GM12878 (cell line): ENCODE results near the gene RCL1. TPM values are rescaled to one million over a fixed set of nuclear protein-coding genes. Genes with fewer than 3 reads are reported as not detected.

Source experiments
- ATAC-seq: fragments of 200-7000 bp; cut with Tn5 transposase; 3 replicates; pipeline ENCODE4 v1.9.1; 2020; ENCODE audit warnings: mild to moderate bottlenecking, moderate library complexity
- BruUV-seq: library from RNA; stranded (reverse); fragments of 400-500 nt; replicated peaks from 2 replicates; lab custom pipeline; 2021; lab: Mats Ljungman, UMichigan
- CTCF ChIA-PET: fragments of 300-600 bp; sonication (Branson Sonifier 250); formaldehyde crosslinking; extraction: SDS; loops from one replicate; lab custom pipeline; 2021; ENCODE audit warnings: inconsistent platforms; lab: Yijun Ruan, JAX
- POLR2A ChIA-PET: fragments of 350-600 bp; formaldehyde crosslinking; extraction: SDS; loops from one replicate; lab custom pipeline; 2021; ENCODE audit warnings: inconsistent platforms; lab: Charles Lee
- RAD21 ChIA-PET: fragments of 300-600 bp; sonication (Branson Sonifier 250); formaldehyde crosslinking; loops from one replicate; lab custom pipeline; 2023; ENCODE audit warnings: antibody characterized with exemption; ENCODE audit not compliant: unreplicated experiment; lab: Charles Lee
- SMC1A ChIA-PET: fragments of 300-600 bp; sonication (Branson Sonifier 250); formaldehyde crosslinking; loops from one replicate; lab custom pipeline; 2023; ENCODE audit not compliant: unreplicated experiment, uncharacterized antibody; lab: Charles Lee
- DNase-seq: peaks from one replicate; pipeline ENCODE4 v3.0.0-alpha.2; 2011; ENCODE audit warnings: low read depth, low spot score
- FAIRE-seq: peaks from 3 replicates; lab custom pipeline; 2011; peaks lifted over from hg19 to GRCh38; lab: Jason Lieb, UNC
- H2AFZ ChIP-seq: 2 replicates; pipeline ENCODE4 v1.6.0; 2011; ENCODE audit warnings: low read depth, low read length, control low read depth; ENCODE audit not compliant: control insufficient read depth
- H3K27ac ChIP-seq: 2 replicates; pipeline ENCODE4 v1.5.1; 2011; ENCODE audit warnings: control low read depth; ENCODE audit not compliant: control insufficient read depth, insufficient read depth
- H3K27me3 ChIP-seq, 2 experiments: replicated peaks in 1 of 2; 2 replicates each; pipeline versions ENCODE4 v1.6.0 to v1.6.1; 2011; ENCODE audit warnings: low read length in 1 of 2; ENCODE audit not compliant: control insufficient read depth in 2 of 2, insufficient read depth in 2 of 2
- H3K36me3 ChIP-seq, 2 experiments: 2 replicates each; pipeline ENCODE4 v1.5.1; 2011; ENCODE audit warnings: low read length in 1 of 2; ENCODE audit not compliant: control insufficient read depth in 2 of 2, insufficient read depth in 2 of 2
- H3K4me1 ChIP-seq: 2 replicates; pipeline ENCODE4 v1.6.1; 2011; ENCODE audit warnings: mild to moderate bottlenecking, low read length, moderate library complexity, mixed read lengths; ENCODE audit not compliant: control insufficient read depth, insufficient read depth
- H3K4me2 ChIP-seq: 2 replicates; pipeline ENCODE4 v1.6.0; 2011; ENCODE audit warnings: control low read depth; ENCODE audit not compliant: control insufficient read depth, insufficient read depth
- H3K4me3 ChIP-seq: fragments of 200-600 bp; sonication (generic); 2 replicates; pipeline ENCODE4 v1.5.1; 2016
- H3K79me2 ChIP-seq: 2 replicates; pipeline ENCODE4 v1.6.0; 2011; ENCODE audit warnings: low read length; ENCODE audit not compliant: control insufficient read depth, insufficient read depth
- H3K9ac ChIP-seq: 2 replicates; pipeline ENCODE4 v1.8.0; 2011; ENCODE audit warnings: low read length, control low read depth, mixed read lengths; ENCODE audit not compliant: control insufficient read depth, insufficient read depth
- H3K9me3 ChIP-seq: replicated peaks from 3 replicates; pipeline ENCODE4 v1.5.1; 2011; ENCODE audit warnings: mild to moderate bottlenecking, low read length; ENCODE audit not compliant: control insufficient read depth, insufficient read depth
- H4K20me1 ChIP-seq: 2 replicates; pipeline ENCODE4 v1.6.0; 2011; ENCODE audit not compliant: control insufficient read depth, insufficient read depth
- BRCA1 ChIP-seq: IDR thresholded peaks from 2 replicates; pipeline ENCODE4 v1.6.1; 2011; ENCODE audit warnings: low read depth, low read length, improper control_type of control experiment
- CTCF ChIP-seq, 3 experiments: IDR thresholded peaks in 2 of 3; conservative IDR thresholded peaks in 1 of 3; 2 replicates each; pipeline ENCODE4 v1.5.1; 2011; ENCODE audit warnings: low read depth in 3 of 3, low read length in 3 of 3, mild to moderate bottlenecking in 3 of 3, control low read depth in 2 of 3, moderate library complexity in 2 of 3, inconsistent platforms in 1 of 3, mixed read lengths in 1 of 3; ENCODE audit not compliant: control insufficient read depth in 2 of 3, insufficient read depth in 1 of 3; ENCODE audit errors: extremely low read depth in 1 of 3
- PKNOX1 ChIP-seq: fragments of 450-650 bp; IDR thresholded peaks from 2 replicates; pipeline ENCODE4 v1.6.1; 2016; ENCODE audit warnings: mild to moderate bottlenecking
- PML ChIP-seq: IDR thresholded peaks from 2 replicates; pipeline ENCODE4 v1.6.1; 2012; ENCODE audit warnings: low read length, inconsistent platforms
- USF1 ChIP-seq: IDR thresholded peaks from 2 replicates; pipeline ENCODE4 v1.6.1; 2011; ENCODE audit warnings: borderline replicate concordance, low read depth, mild to moderate bottlenecking, moderate library complexity, mixed read lengths, low read length; ENCODE audit not compliant: insufficient read depth; ENCODE audit errors: extremely low read length
- ZBTB11 ChIP-seq: fragments of 450-650 bp; formaldehyde crosslinking; IDR thresholded peaks from 2 replicates; pipeline ENCODE4 v1.5.0; 2022; ENCODE audit warnings: mild to moderate bottlenecking, missing genetic modification characterization
- ZBTB33 ChIP-seq: fragments of 450-650 bp; IDR thresholded peaks from 2 replicates; pipeline ENCODE4 v1.6.1; 2017; ENCODE audit warnings: mild to moderate bottlenecking
- ZNF274 ChIP-seq: IDR thresholded peaks from one replicate; pipeline ENCODE4 v1.8.0; 2011; ENCODE audit not compliant: insufficient read length, insufficient read depth
- ZSCAN29 ChIP-seq: fragments of 450-650 bp; IDR thresholded peaks from 2 replicates; pipeline ENCODE4 v1.6.1; 2017; ENCODE audit warnings: mild to moderate bottlenecking, moderate library complexity
- WGBS: methylation state at CpG from one replicate; pipeline ENCODE4 v1.1.6; 2016; ENCODE audit warnings: low lambda C conversion rate; ENCODE audit not compliant: insufficient replicate concordance, insufficient coverage; ENCODE audit errors: missing lambda C conversion rate; 5-methylcytosine and 5-hydroxymethylcytosine counted together
- in situ Hi-C: fragments of 300-500 bp; cut with MboI; formaldehyde crosslinking; loops from 9 replicates; pipeline ENCODE4 v1.14.3; 2018; ENCODE audit warnings: mixed read lengths
- intact Hi-C: fragments of 100-400 bp; cut with micrococcal nuclease; formaldehyde crosslinking; loops from one replicate; pipeline ENCODE4 v1.14.2; 2022; ENCODE audit not compliant: unreplicated experiment
- polyA plus RNA-seq, 11 experiments: library from polyadenylated mRNA; depleted of rRNA in 4 of 11; unstranded in 6 of 11; stranded (reverse) in 5 of 11; fragments of >200 nt; fragmentation: Nextera tagmentation in 4 of 11; fragmentation: Illumina TruSeq in 1 of 11; extraction: Ambion mirVana in 4 of 11; extraction: Trizol in 1 of 11; gene quantifications; 1 replicate in 1 of 11; 2 replicates in 10 of 11; pipeline versions ENCODE4 v1.2.1 to v1.2.3, GENCODE V29; 2011 to 2016; ENCODE audit warnings: inconsistent platforms in 2 of 11, missing spikeins in 2 of 11, low read depth in 1 of 11
- total RNA-seq, 4 experiments: library from RNA; depleted of rRNA in 3 of 4; stranded (reverse); fragments of >200 nt in 3 of 4; fragmentation: Illumina TruSeq in 1 of 4; extraction: Trizol in 1 of 4; gene quantifications; 2 replicates each; pipeline versions ENCODE4 v1.2.1 to v1.2.3, GENCODE V29; 2013 to 2021

RCL1 gene
- total and polyA plus RNA-seq, 10 of the 15 experiments (the other 5 are each of a cell fraction or from before 2014, with no cell fraction given), result 21.1 to 46.8 (median 30.5) TPM

GRCh38 chr9:4861736-4862451 is 69.2 kb downstream of the RCL1 start:
- H2AFZ ChIP-seq, result no peak overlapping the region
- ChIA-PET RAD21 (interaction anchor here (1.5 kb wide), 1 partner anchor 65 kb away, joined by 3 read pairs; no protein-coding TSS in a partner anchor), SMC1A (interaction anchor here (1.1 to 1.9 kb wide), 2 partner anchors 10 kb away, joined by 3 to 10 read pairs; no protein-coding TSS in a partner anchor), POLR2A (no interaction called here), CTCF (interaction anchor here (1.2 kb wide), 1 partner anchor 9 kb away, joined by 3 read pairs; no protein-coding TSS in a partner anchor)
- H3K27me3 ChIP-seq, result no peaks in the 10 kb centered on the region
- H3K79me2 ChIP-seq, result no peaks in the 10 kb centered on the region
- 97% methylated on average over 7 of the region's 7 CpGs for WGBS
- no peaks in the 10 kb centered on the region for H3K4me1 ChIP-seq
- H4K20me1 ChIP-seq, result no peaks in the 10 kb centered on the region
- H3K36me3 ChIP-seq, result peaks cover 7 to 20% of the 10 kb centered on the region in 2 experiments; a peak in 3 of 4 replicates
- no peak for DNase-seq
- no peak overlapping the region for H3K9ac ChIP-seq
- no peaks in the 10 kb centered on the region for H3K9me3 ChIP-seq
- H3K4me2 ChIP-seq, result no peak overlapping the region
- H3K27ac ChIP-seq, result no peak overlapping the region
- ATAC-seq, result no peak
- BruUV-seq, result no TSS peak
- intact Hi-C loops, result no loop called here
- FAIRE-seq, result no peak
- no peak overlapping the region for H3K4me3 ChIP-seq
- in situ Hi-C loops, result no loop called here
- no peak for TF ChIP-seq ZBTB11 (CRISPR knock-in tag)
- no peak for TF ChIP-seq BRCA1
- no peak for TF ChIP-seq PKNOX1
- no peak for TF ChIP-seq ZSCAN29
- TF ChIP-seq CTCF (IDR thresholded peaks at IDR 0.05 in 2 of 3, conservative IDR thresholded peaks at IDR 0.05 in 1 of 3; ENCODE audit: control insufficient read depth in 2 of 3, extremely low read depth in 1 of 3, insufficient read depth in 1 of 3, low read depth in 3 of 3, low read length in 3 of 3), result no peak
- TF ChIP-seq ZNF274, result no peak
- no peak for TF ChIP-seq ZBTB33
- no peak for TF ChIP-seq PML
- TF ChIP-seq USF1, result no peak
